DMS153 treated with DMSO at 0.1 percent for 48 hours (cell line): ENCODE results near the gene SGCA.
A peak's percentile ranks its signal among the peaks of the same experiment; 100 is the strongest.

Source experiments
- DNase-seq: peaks from one replicate; lab custom pipeline; 2025; ENCODE audit not compliant: unreplicated experiment; lab: John Stamatoyannopoulos, UW

The SGCA gene

DNA sequence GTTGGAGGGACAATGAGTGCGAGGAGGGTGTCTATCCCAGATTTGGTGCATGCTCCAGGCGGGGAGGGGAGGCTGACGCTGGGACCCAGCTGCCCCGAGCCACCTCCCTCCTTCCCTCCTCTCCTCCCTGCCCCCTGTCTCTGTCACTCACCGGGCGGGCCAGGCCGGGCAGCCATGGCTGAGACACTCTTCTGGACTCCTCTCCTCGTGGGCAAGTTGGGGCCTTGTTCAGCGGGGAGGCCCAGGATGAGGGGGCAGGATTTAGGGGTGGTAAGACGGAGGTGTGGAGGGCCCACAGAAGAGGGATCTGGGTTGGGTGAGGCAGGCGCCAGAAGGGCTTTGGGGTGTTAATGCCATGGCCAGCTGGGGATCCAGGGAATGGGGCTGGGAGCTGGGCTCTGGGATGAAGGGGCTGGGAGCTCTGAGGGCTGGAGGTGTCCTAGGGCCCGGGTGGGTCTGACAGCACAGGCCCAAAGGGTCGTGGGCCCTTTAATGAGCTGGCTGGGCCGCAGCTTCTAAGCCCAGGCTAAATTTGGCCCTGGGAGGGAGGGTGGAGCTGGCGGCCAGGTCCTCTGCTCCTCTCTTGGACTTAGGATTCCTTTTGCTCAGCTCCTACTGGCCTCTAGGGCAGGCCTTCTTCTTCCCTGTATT, at the start of gene SGCA:
SGCA (plus strand) TSS at position 139 of the 651 bp plus-strand sequence; CDS start at position 175, 36 bp downstream.
- DNase-seq = no peak

DNA sequence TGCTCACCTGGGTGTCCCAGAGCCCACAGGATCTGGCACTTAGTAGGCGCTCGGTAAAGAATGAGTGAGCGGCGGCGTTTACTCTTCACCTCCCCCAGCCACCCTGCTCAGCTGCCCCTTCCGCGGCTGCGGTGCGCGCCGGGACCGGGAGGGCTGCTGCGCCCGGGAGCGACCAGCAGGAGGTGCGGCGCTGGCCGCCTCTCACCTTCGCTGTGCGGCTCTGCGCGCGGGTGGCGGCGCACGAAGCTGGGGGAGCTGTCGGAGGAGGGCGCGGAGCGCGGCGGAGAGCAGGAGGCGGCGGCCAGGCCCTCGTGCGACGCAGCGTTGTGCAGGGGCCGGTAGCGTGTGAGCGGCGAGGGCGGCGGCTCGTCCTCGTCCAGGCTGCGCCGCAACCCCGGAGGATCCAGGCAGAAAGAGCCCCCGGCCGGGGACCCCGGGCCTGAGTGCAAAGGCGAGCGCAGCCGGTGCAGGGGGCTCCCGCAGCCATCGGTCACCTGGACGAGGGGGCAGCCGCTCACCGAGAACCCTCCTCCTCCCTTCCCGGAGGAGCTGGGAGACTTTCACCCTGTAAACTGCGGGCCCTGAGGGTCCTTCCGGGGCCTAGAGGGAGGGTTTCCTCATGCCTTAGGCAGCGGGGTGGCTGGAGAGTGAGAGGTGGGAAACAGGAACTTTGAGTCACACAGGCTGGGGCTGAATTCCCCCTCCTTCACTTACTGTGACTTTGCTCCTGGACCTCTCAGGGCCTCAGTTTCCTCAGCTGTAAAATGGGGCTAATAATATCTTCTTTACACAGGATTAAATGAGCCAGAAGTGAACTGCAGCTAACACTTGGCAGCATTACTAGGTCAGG, 48.4 kb upstream of the SGCA start:
- peak; percentile 62 for DNase-seq

DNA sequence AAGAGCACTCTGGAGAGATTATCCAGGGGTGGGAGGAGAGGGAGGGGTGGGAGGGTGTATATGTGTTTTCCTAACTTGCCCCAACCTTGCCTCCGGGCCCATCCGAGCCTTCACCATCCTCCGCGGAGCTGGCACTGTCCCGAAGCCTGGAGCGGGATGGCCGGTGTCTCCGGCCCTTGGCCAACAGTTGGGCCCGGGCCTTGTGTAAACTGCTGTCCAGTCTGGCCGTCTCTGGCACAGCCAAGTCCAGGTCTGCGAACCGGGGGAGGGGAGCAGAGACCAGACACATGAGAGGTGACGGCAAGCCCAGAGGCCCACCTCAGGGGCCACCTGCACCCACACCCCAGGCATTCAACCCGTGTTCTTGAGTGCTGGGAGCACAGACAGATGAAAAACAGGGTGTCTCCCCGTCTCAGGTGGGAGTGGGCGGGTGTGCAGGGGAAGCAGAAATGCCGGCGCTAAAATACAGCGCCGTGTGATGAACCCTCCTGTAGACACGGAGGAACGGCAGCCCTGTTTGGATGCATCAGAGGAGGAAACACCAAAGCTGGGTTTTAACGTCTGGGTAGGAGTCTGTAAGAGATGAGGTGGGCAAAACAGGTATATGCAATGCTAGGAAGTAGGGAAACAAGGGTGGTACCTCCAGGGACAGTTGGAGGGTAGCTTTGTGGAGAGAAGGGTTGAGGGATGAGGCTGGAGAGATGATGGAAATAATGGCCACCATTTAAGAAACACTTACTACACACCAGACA, 47.6 kb upstream of the SGCA start:
- no peak for DNase-seq

DNA sequence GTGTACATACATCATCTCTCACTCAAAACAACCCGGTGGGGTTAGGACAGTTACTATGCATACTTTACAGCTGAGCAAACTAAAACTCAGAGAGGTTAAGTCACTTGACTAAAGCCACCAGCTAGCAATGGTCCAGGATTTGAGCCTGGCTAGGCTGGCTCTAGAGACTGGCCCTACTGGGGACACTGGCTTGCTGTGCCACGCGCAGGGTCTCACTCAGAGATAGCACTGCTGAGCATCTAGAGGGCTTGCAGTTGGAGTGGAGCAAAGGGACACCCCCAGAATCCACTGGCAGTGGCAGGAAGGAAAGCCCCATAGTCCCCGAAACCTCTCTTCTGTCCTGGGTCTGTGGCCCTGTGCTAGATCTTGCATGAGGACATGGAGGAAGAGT, 47.0 kb upstream of the SGCA start:
- DNase-seq = no peak

DNA sequence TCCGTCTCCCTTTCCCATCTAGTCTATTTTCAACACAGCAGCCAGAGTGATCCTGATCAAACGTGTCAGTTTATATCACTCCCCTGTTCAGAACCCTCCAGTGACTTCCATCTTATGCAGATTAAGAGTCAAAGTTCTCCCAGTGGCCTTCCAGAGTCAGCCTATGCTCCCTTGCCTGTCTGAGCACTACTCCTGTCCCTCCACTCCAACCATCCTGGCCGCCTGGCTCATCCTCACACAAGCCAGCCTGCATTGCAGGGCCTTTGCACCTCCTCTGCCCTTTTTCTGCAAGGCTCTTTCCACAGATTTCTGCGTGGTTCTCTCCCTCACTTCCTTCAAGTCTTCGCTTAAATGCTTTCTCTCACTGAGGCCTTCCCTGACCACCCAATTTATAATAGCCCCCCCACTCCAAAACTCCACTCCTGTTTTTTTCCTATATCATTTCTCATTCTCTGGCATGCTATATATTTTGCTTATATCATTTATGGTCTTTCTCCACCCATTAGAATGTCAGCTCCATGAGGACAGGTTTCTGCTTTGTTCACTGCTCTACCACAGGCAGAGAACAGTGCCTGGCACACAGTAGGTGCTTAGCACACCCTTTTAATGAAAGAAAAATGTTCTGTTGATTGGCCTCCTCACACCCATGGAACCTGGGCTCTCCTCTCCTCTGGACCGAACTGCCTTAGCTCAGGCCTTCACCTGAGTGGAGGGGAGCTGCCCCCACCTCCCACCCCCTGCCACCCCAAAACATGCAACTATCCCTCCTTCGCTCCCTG, 45.1 kb upstream of the SGCA start:
- DNase-seq = no peak

DNA sequence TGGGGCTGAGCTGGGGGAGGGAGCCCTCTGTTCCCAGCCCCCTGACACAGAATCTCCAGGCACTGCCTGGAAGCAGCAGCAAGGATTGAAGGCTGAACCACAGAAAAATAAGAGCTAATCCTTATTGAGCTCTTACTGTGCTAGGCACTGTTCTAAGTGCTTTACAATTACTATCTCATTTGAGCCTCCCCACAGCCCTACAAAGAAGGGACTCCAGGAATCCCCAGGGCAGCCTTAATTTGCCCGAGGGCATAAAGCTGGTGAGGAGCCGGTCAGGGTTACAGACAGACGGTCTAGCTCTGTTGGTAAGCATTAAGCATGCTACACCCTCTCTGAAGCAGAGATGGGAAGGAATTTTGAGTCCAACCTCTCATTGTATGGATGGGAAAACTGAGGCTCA, 42.9 kb upstream of the SGCA start:
- DNase-seq = no peak

DNA sequence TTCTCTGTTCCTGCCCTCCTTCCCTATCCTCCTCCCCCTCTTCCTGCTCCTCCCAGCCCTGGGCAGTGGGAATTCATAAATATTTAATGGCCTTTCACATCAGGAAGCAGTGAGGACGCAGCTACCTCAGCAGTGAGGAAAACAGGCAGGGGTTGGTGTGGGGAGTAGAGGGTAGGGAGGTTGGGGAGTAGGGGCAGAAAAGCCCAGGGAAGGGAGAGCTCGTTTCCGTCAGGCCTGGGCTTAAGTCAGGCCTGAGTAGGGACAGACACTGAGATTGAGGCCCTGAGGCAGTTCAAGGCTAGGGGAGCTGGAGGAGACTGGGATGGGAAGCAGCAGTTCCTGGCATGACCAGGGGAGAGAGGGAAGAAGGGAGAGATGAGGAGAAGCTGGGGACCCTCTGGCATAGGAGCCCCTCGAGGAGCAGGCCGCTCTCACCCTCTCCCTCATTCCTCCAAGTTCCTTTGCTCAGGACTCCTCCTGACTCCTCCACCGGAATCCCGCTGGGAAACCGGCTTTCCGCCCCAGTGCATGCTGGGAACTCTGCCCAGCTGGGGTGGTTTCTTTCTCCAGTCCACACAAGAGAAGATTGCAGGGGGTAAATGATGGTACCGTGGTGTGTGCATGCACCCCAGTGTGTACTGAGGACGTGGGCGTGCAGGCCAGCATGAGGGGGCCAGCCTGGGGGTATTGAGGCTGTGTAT, 42.0 kb upstream of the SGCA start:
- DNase-seq = peak; percentile 83

DNA sequence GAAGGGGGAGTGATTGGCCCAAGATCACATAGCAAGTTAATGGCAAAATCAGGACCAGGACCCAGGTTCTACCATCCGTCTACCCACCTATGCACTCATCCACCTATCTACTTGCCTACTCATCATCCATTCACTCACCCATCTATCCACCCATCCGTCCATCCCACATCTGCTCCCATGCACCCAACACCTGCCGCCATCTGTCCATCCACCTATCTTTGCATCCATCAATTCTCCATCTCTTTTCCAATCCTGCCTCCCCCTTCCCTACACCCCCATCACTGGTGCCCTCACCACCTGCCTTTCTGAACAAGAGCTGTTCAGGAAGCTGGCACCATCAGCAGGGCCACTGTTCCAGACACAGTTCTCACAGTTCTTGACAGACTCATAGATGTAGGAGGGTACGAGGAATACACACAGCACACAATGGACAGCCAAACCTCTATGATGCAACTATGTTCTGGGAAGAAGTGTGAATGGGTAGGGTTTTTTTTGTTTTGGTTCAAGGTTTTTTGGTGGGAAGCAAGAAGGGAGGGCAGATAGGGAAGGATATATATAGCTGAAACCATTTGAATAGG, 40.3 kb upstream of the SGCA start:
- DNase-seq = no peak

DNA sequence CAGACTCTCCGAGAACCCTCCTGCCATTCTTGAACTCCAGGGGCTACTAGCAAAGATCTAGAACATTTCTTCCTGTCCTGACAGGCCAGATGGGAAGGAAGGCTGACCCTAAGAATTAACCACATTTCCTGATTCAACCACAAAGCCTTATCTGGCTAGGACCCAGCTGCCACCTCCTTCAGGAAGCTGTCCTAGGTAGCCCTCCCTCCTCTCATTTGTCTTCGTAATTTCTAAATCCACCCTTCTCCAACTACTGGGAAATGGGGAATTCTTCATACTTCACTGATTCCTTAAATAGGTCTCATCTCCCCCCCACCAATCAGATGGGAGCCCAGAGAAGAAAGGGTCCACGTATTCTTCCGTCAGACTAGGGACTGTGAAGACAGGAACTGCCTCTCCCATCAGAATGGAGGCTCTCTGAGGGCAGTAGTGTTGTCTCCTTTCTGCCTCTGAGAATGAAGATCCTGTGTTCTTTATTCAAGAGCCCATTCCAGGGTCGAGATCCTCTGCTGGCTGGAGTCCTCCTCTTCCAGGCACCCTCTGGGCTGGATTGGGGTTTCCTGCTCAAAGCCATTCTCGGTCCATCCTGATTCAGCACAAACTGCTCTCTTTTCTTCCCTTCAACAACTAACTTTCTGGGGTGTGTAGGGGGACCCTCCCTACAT, 38.0 kb upstream of the SGCA start:
- no peak for DNase-seq

DNA sequence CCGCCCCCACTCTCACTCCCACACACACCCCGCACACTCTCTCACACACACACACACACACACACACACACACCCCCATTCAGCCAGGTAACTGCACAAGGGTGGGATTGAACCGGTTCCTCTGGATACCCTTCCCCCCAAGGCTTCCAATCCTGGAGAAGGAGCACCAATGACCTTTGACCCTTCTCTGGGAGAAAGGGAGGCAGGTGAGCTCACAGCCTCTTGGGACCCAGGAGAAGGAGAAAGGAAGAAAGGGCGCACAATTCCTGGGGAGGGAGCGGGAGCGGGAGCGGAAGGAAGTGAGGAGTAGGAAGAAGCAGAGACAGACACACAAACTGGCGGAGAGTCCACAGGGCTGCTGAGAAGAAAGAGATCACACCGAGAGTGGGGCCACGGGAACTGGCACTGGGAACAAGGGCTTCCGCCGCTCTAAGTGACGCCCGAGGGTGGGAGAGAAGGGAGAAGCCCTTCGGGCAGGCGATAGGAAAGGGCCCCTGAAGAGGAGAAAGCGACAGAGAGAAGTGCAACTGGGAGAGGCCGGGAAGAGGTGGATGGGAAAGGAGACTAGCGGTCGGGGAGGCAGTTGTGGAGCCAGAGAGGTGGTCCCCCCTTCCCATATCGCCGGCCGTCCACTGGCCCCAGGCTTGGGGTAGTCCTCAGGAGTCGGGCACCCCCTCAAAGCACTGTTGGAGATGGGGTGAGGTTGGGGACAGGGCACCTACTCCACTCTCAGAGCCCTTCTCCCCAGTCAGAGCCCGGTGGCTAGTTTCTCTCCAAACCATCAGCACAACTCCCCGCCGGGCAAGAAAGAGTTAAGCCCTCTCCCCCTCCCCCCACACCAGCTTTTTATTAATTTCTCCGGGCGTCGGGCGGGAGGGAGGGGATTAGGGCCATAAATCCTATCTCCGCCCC, 37.1 kb upstream of the SGCA start:
- no peak for DNase-seq

DNA sequence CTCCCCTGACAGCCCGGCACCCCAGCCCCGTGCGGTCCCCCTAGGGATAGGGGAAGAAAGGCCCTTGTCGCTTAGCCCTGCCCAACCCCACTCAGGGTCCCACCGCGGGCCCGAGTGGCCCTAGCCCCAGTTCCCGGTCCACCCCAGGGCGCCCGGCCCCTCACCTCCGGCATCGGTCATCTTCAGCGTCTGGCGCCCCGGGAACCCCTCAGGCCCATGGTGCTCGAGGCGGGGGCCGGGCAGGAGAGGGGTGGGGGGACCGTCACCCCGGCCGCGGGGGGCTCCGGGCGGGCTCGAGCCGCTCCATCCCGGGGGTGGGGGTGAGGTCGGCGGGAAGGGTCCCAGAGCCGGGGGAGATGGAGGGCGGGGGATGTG, 36.5 kb upstream of the SGCA start:
- no peak for DNase-seq

DNA sequence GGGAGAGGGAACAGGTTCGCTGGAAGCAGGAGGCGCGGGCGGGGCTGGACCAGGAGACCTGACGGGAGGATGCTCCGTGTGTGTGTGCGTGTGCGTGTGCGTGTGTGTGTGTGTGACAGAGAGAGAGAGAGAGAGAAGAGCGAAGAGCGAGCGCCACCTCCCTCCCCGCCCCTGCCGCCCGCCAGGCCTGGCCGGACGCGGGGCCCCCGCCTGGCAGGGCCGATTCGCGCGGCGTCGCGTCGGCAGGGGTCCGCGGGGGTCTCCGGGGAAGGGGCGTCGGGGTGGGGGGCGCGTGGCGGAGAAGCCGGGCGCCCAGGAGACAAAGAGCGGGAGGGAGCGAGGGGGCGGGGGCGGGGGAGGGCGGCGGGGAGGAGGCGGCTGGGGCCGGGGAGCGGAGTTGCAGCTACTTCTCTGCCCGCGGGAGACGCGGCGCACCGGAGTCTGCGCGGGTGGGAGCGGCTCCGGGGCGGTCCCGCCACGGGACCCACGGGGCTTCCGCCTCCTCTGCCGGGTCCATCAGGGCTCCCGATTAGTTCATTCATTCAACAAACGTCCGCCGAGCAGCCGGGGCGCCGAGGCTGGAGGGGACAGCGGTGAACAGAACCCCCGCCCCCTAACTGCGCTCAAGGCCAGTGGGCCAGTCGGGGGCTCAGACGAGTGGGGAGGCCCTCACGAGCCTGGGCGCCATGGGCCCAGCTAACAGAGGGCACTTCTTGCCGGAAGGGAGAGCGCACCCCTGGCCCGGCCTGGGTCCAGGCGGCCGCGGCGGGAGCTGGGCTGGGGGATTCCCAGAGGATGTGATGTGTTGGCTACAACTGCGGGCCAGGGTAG, 35.9 kb upstream of the SGCA start, which contains the start of gene SAMD14:
SAMD14 (minus strand) TSS at position 433 of the 831 bp plus-strand sequence. CDS start 5,201 bp downstream, outside the sequence.
- DNase-seq = no peak

DNA sequence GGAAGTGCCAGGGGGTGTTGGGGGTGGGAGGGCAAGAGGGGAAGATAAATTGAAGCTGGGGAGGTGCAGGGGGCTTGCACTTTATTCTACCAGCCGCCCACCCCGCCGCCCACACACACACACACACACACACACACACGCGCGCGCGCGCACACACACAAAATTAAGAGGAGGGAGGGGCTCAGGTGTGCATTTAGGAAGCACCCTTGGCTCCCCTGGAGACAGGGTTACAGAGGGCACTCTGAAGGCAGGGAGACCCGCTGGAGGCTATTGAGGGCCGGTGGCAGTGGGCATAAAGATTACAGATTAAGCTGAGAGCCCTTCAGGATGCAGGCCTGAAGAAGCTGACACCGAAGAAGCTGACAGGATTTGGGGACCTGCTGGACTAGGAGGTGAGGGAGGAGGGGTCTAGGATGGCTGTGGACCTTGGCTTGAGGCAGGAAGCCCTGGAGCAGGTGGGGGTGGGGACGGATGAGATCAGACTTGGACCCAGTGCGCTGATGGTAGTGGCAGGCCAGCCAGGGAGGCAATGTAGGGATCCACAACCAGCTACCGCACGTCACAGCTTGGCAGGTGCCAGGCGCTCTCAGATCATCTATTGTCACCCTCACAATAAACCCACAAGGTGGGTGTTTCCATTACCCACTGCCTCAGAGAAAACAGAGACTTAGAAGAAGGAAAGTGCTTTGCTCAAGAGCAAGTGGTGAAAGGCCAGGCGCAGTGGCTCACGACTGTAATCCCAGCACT, 35.1 kb upstream of the SGCA start:
- no peak for DNase-seq

DNA sequence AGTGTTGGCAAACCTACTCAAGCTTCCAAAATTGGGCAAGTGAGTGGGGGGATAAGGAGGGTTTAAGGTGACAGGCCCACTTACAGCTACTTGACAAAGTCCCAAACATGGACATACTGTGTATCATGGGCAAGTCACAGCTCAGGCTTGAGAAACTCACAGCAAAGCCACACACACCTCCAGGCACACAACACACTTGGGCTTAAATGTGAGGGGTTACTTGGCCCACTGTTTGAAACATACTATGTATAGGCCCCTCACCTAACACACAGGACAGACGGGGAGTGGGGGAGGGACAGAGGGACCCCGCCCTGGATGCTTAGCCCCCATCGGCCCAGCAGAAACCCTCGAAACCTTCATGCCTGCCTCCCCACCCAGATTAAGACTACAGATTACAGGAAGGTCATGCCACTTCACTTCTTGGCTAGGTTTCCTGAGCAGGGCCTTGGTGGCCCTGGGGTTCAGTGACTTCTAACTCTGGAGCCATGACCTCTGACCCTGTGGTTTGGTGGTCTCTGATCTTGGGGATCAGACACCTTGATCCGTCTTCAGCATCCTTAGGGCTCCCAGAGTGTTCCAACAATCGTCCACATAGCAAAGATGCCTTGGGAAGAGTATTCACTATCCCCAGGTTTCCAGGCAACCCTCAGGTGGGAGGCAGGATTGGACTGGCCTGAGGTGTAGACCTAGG, 33.6 kb upstream of the SGCA start:
- no peak for DNase-seq

DNA sequence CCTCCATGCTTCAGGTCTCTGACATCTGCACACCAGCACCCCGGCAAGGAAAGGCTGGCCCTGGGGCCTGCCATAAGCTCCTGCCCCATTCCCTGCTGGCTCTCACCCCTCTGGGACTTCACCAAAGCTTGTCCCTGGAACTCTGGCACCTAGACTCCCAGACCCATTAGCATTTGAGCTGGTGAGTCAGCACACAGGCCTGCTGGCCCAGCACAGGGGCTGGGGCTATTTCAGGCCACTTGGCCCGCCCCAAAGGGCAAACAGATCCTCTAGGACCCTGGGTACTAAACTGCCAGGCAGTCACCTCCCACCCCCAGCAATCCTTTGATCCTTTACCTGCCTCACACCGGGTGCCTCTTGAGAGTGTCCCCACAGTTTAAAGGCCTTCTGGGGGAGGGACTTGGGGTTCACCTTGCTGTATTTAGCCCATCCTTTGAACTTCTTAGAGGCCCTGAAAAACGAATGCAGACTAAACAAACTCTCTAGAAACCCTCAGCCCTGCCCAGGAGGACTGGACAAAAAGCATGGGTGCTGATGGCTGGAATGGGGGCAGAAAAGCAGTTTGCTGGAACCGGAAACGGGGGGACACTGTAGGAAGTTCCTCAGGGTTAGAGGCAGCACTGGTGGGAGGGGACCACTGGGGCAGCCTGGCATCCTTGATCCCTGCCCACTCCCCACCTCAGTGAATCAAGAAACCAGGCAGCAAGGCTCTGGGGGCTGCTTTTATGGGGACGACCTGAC, 32.6 kb upstream of the SGCA start:
- DNase-seq = no peak

DNA sequence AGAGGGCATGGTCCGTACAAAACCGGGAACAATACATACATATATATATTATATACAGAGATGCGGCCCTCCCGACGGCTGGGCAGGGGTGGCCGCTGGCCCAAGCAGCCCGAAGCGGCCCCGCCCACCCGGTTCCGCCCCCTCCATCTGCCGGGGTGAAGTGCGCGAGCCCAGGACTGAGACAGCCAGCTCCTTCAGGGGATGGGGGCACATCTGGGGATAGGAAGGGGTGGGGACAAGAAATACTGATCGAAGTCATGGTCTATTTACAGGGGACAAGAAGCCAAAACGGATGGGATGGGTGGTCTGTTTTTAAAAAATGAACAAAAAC, 32.1 kb upstream of the SGCA start:
- no peak for DNase-seq
